Stimulated activated CD8-positive, alpha-beta memory T cell treated with anti-CD3 and anti-CD28 coated beads, Interleukin-4, amount 100 ng/mL, for 1 hour (primary cell): ENCODE results near the gene ARHGAP29.

Experiments used
- DNase-seq, 2 donors: peaks; one replicate each; pipeline ENCODE4 v3.0.0-alpha.2; 2020; ENCODE audit warnings: low read depth in 2 of 2, low spot score in 1 of 2

ARHGAP29 gene

GRCh38 chr1:94236630-94237290 is 624 bp downstream of the ARHGAP29 start:
- no peak for DNase-seq

- DNase-seq, result no peak
Measured at GRCh38 chr1:94236013-94236491, 1.3 kb downstream of the ARHGAP29 start.

GRCh38 chr1:94235189-94236012 is 2.0 kb downstream of the ARHGAP29 start:
- no peak for DNase-seq

GRCh38 chr1:94234615-94235014 is 2.8 kb downstream of the ARHGAP29 start:
- DNase-seq, result no peak

GRCh38 chr1:94231746-94232145 is 5.6 kb downstream of the ARHGAP29 start:
- no peak for DNase-seq

GRCh38 chr1:94230920-94231319 is 6.5 kb downstream of the ARHGAP29 start:
- no peak for DNase-seq

GRCh38 chr1:94228640-94229375 is 8.6 kb downstream of the ARHGAP29 start:
- DNase-seq, result no peak

GRCh38 chr1:94227624-94228023 is 9.8 kb downstream of the ARHGAP29 start:
- DNase-seq, result no peak

GRCh38 chr1:94225845-94226244 is 11.5 kb downstream of the ARHGAP29 start:
- no peak for DNase-seq

- no peak for DNase-seq
Measured at GRCh38 chr1:94218332-94218731, 19.1 kb downstream of the ARHGAP29 start.

GRCh38 chr1:94215955-94216354 is 21.4 kb downstream of the ARHGAP29 start:
- no peak for DNase-seq

GRCh38 chr1:94209982-94210381 is 27.4 kb downstream of the ARHGAP29 start:
- no peak for DNase-seq

GRCh38 chr1:94209425-94209824 is 28.0 kb downstream of the ARHGAP29 start:
- DNase-seq, result no peak

- no peak for DNase-seq
Measured at GRCh38 chr1:94207695-94208094, 29.7 kb downstream of the ARHGAP29 start.

GRCh38 chr1:94205639-94206038 is 31.7 kb downstream of the ARHGAP29 start:
- DNase-seq, result no peak

- DNase-seq, result no peak
Measured at GRCh38 chr1:94202241-94202640, 35.1 kb downstream of the ARHGAP29 start.

GRCh38 chr1:94199398-94199797 is 38.0 kb downstream of the ARHGAP29 start:
- DNase-seq, result no peak

- no peak for DNase-seq
Measured at GRCh38 chr1:94194079-94194865, 43.1 kb downstream of the ARHGAP29 start.

GRCh38 chr1:94193128-94193527 is 44.3 kb downstream of the ARHGAP29 start:
- no peak for DNase-seq

- DNase-seq, result no peak
Measured at GRCh38 chr1:94191216-94191615, 46.2 kb downstream of the ARHGAP29 start.

GRCh38 chr1:94186946-94187345 is 50.4 kb downstream of the ARHGAP29 start:
- DNase-seq, result no peak
